ENCODE measurements around the gene LRRC27.

DNA sequence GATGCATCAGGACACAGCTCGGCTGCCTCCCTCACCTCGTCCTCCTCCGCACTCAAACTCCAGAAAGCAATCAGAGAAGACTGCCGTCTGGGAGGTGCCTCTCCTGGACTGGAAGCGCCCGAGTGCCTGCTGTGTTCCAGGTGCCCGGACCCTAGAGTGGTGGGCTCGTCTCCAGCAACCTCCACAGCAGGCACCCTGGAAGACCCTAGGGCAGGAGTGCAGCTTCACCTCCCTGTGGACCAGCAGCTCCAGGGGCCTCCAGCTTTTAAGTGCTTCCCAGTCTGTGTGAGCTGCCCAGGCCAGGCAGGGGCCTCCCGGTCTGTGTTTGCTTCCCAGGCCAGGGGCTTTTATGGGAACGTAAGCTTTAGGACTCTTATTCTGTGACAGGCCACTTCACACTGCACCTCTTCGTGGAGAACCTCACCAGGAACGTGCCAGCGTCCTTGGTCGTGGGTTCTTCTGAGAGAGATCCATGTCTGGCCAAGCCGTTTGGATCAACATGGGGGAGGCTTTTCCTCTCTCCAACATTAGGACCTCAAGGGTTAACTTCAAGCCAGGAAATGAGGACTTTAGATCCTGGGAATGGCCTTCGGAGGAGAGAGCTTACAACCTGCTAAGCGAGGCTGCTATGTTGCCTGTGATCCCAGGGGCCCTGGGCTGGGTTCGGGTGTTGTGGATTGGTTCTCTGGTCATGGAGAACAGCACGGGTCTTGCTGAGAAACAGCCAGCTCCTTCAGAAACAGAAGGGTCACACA is 59.1 kb downstream of the LRRC27 start:
- TF ChIP-seq POLR2A (IDR thresholded peaks at IDR 0.05) (no peak), CTCF (IDR thresholded peaks at IDR 0.05 in 8 of 11, conservative IDR thresholded peaks at IDR 0.05 in 3 of 11) (no peak)

Data from spleen (tissue), 7 donors.